ENCODE measurements around the gene USP40. TPM values are rescaled to one million over a fixed set of nuclear protein-coding genes. Genes with fewer than 3 reads are reported as not detected.

The USP40 gene
- polyA plus RNA-seq, 1 donor (not counting 4 experiments of a cell fraction or from before 2014, with no cell fraction given), result 37.3 TPM

DNA sequence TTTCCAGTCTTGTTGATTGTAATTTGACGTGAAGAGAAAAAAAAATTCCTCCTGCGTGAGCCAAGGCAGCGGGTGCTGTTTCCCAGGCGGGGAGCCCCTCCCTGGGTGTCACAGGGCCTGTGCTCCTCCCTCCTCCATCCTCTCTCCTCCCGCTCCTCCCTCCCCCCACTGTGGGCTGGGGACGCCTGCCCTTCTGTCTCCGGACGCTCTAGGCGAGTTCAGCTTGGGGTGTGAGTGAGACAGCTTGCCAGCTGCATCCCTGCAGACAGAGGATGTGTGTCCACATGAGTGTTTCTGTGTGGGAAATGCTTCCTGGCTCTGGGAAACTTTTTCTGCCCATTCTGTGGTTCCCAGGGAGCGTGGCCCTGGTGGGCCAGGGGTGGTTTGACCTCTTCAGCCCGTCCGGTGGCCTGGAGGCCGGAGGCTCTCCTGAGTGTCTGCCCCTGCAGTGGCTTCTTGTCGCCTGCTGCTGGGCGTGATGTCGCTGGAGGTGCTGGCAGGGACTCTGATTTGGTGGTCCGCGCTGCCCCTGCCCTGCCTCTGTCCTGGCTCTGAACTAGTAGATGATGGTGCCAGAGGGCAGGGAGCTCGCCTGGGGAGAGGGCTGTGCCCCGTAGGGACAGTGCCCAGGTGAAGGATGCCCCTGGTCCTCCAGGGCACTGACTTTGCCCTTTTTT is 96.4 kb downstream of the USP40 start:
- DNase-seq (ENCODE audit: low read depth, low spot score), result no peak
- no peak overlapping the region for H2AFZ ChIP-seq (ENCODE audit: control insufficient read depth, low read length)
- no peaks in the 10 kb centered on the region for H3K9me3 ChIP-seq (ENCODE audit: control insufficient read depth, low read depth, low read length)
- H4K20me1 ChIP-seq (ENCODE audit: control insufficient read depth, extremely low read depth, insufficient read depth, low read length), result no peaks in the 10 kb centered on the region
- no peaks in the 10 kb centered on the region for H3K27me3 ChIP-seq (ENCODE audit: control insufficient read depth, extremely low read depth, insufficient read depth, low read length)
- H3K27ac ChIP-seq (ENCODE audit: control insufficient read depth, insufficient read depth, low read length), result no peak overlapping the region
- no peak overlapping the region for H3K4me3 ChIP-seq (ENCODE audit: control insufficient read depth in 2 of 3, extremely low read depth in 1 of 3, insufficient read depth in 2 of 3, low read depth in 1 of 3, low read length in 3 of 3)
- no peak for TF ChIP-seq EZH2 (IDR thresholded peaks at IDR 0.05; ENCODE audit: low read length)
- TF ChIP-seq, protein P1, sequence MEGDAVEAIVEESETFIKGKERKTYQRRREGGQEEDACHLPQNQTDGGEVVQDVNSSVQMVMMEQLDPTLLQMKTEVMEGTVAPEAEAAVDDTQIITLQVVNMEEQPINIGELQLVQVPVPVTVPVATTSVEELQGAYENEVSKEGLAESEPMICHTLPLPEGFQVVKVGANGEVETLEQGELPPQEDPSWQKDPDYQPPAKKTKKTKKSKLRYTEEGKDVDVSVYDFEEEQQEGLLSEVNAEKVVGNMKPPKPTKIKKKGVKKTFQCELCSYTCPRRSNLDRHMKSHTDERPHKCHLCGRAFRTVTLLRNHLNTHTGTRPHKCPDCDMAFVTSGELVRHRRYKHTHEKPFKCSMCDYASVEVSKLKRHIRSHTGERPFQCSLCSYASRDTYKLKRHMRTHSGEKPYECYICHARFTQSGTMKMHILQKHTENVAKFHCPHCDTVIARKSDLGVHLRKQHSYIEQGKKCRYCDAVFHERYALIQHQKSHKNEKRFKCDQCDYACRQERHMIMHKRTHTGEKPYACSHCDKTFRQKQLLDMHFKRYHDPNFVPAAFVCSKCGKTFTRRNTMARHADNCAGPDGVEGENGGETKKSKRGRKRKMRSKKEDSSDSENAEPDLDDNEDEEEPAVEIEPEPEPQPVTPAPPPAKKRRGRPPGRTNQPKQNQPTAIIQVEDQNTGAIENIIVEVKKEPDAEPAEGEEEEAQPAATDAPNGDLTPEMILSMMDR (optimal IDR thresholded peaks at IDR 0.05 in 1 of 3, IDR thresholded peaks at IDR 0.05 in 1 of 3, conservative IDR thresholded peaks at IDR 0.05 in 1 of 3; ENCODE audit: extremely low read depth in 1 of 3, insufficient read depth in 2 of 3, low read length in 3 of 3), result no peak
- peaks cover 4 to 13% of the 10 kb centered on the region in 2 experiments for H3K36me3 ChIP-seq (ENCODE audit: control insufficient read depth in 2 of 2, extremely low read depth in 1 of 2, insufficient read depth in 2 of 2, low read length in 2 of 2)
- no peaks in the 10 kb centered on the region for H3K4me1 ChIP-seq (ENCODE audit: control insufficient read depth, extremely low read depth, insufficient read depth, low read length)
- dilution Hi-C loops (cut with MboI; ENCODE audit: extremely low pct_ligation_motif_present, low sequenced_read_pairs), result no loop called here
- H3K9ac ChIP-seq (ENCODE audit: control insufficient read depth, extremely low read depth, insufficient read depth, low read length), result no peak overlapping the region
- H3K79me2 ChIP-seq (ENCODE audit: control insufficient read depth, insufficient read depth, low read length), result no peaks in the 10 kb centered on the region
- H3K4me2 ChIP-seq (ENCODE audit: control insufficient read depth, extremely low read depth, insufficient read depth, low read depth, low read length), result no peak overlapping the region
- no peaks in the 10 kb centered on the region for H3K9me1 ChIP-seq (ENCODE audit: control insufficient read depth, extremely low read depth, insufficient read depth, low read length)
- FAIRE-seq, result no peak

DNA sequence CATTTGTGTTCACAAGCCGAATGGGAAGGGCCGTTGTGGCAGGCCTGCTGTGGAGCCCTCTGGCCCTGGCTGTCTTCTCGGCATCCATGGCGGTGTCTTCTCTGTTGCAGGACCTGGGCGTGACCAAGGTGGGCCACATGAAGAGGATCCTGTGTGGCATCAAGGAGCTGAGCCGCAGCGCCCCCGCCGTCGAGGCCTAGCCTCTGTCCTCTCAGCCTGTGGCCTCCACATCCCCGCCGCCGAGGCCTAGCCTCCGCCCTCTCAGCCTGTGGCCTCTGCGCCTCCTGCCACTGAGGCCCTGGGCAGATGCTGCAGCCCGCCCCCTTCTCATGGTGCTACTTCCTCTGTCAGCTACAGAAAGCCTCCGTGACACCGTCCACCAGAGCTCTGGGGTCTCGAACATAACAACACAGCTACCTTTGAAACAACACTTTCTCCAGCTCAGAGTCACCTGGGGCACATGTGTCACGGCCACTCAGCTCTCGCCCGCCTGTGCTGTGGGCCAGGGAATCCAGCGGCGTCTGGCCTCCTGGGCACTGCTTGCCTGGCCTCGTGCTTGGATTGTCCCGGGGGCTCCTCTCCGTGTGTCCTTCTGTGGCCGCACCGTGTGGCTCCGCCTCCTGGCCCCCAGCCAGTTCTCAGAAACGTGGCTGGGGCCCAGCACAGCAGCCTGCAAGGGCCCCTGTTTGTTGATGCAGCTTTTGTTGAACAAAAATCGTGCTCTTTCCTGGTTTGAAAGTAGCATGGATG is 97.1 kb downstream of the USP40 start:
- H3K4me3 ChIP-seq (ENCODE audit: control insufficient read depth in 2 of 3, extremely low read depth in 1 of 3, insufficient read depth in 2 of 3, low read depth in 1 of 3, low read length in 3 of 3), result no peak overlapping the region
- H3K4me1 ChIP-seq (ENCODE audit: control insufficient read depth, extremely low read depth, insufficient read depth, low read length), result no peaks in the 10 kb centered on the region
- H3K36me3 ChIP-seq (ENCODE audit: control insufficient read depth in 2 of 2, extremely low read depth in 1 of 2, insufficient read depth in 2 of 2, low read length in 2 of 2), result peaks cover 4 to 16% of the 10 kb centered on the region in 2 experiments
- DNase-seq (ENCODE audit: low read depth, low spot score) (no peak), FAIRE-seq (no peak)
- H2AFZ ChIP-seq (ENCODE audit: control insufficient read depth, low read length), result no peak overlapping the region
- TF ChIP-seq EZH2 (IDR thresholded peaks at IDR 0.05; ENCODE audit: low read length), result no peak
- TF ChIP-seq, protein P1 (optimal IDR thresholded peaks at IDR 0.05 in 1 of 3, IDR thresholded peaks at IDR 0.05 in 1 of 3, conservative IDR thresholded peaks at IDR 0.05 in 1 of 3; ENCODE audit: extremely low read depth in 1 of 3, insufficient read depth in 2 of 3, low read length in 3 of 3), result no peak
- no peaks in the 10 kb centered on the region for H4K20me1 ChIP-seq (ENCODE audit: control insufficient read depth, extremely low read depth, insufficient read depth, low read length)
- H3K9ac ChIP-seq (ENCODE audit: control insufficient read depth, extremely low read depth, insufficient read depth, low read length), result no peak overlapping the region
- no peaks in the 10 kb centered on the region for H3K9me3 ChIP-seq (ENCODE audit: control insufficient read depth, low read depth, low read length)
- H3K4me2 ChIP-seq (ENCODE audit: control insufficient read depth, extremely low read depth, insufficient read depth, low read depth, low read length), result no peak overlapping the region
- no peaks in the 10 kb centered on the region for H3K79me2 ChIP-seq (ENCODE audit: control insufficient read depth, insufficient read depth, low read length)
- dilution Hi-C loops (cut with MboI; ENCODE audit: extremely low pct_ligation_motif_present, low sequenced_read_pairs), result no loop called here
- H3K27ac ChIP-seq (ENCODE audit: control insufficient read depth, insufficient read depth, low read length), result no peak overlapping the region
- no peaks in the 10 kb centered on the region for H3K27me3 ChIP-seq (ENCODE audit: control insufficient read depth, extremely low read depth, insufficient read depth, low read length)
- H3K9me1 ChIP-seq (ENCODE audit: control insufficient read depth, extremely low read depth, insufficient read depth, low read length), result no peaks in the 10 kb centered on the region

All from keratinocyte (primary cell).